ENCODE results near the gene CSK. TPM values are rescaled to one million over a fixed set of nuclear protein-coding genes. Genes with fewer than 3 reads are reported as not detected.

CSK gene
- total RNA-seq, 4 donors from 2014 or later: 37.6 to 47.3 (median 45.4) TPM

DNA sequence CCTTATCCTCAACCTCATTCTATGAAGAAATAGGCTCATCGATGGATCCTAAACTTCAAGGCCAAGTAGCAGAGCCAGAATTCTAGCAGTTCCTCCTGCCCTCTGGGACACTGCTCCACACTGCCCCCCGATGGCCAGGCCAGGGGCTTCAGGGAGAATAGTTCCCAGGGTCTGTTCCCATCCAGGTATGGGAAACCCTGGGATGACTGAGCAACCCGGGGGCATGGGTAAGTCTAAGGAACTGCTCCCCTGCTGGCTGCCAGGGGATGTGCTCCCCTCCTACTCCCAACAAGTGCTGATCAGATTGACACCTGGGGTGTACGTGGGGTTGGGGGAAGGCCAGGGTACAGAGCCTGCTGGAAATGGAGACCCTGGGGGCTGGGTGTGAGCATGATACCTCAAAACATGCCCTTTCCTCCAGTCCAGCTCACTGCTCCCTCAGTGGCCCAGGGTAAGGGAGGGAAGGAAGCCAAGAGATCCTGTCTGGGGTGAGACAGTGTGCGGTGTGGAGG is 53.5 kb downstream of the CSK start:
- WGBS, 2 donors: 37 to 51% methylated on average over 4 to 5 of the region's 5 CpGs
- H3K4me3 ChIP-seq (ENCODE audit: low read depth, poor library complexity, severe bottlenecking): no peak overlapping the region
- no peak for DNase-seq (ENCODE audit: low spot score in 2 of 2)
- TF ChIP-seq, protein P1, sequence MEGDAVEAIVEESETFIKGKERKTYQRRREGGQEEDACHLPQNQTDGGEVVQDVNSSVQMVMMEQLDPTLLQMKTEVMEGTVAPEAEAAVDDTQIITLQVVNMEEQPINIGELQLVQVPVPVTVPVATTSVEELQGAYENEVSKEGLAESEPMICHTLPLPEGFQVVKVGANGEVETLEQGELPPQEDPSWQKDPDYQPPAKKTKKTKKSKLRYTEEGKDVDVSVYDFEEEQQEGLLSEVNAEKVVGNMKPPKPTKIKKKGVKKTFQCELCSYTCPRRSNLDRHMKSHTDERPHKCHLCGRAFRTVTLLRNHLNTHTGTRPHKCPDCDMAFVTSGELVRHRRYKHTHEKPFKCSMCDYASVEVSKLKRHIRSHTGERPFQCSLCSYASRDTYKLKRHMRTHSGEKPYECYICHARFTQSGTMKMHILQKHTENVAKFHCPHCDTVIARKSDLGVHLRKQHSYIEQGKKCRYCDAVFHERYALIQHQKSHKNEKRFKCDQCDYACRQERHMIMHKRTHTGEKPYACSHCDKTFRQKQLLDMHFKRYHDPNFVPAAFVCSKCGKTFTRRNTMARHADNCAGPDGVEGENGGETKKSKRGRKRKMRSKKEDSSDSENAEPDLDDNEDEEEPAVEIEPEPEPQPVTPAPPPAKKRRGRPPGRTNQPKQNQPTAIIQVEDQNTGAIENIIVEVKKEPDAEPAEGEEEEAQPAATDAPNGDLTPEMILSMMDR (IDR thresholded peaks at IDR 0.05): no peak
- TF ChIP-seq POLR2A (IDR thresholded peaks at IDR 0.05): no peak
- intact Hi-C loops (cut with DNase I; ENCODE audit: low total_unique reads): no loop called here

DNA sequence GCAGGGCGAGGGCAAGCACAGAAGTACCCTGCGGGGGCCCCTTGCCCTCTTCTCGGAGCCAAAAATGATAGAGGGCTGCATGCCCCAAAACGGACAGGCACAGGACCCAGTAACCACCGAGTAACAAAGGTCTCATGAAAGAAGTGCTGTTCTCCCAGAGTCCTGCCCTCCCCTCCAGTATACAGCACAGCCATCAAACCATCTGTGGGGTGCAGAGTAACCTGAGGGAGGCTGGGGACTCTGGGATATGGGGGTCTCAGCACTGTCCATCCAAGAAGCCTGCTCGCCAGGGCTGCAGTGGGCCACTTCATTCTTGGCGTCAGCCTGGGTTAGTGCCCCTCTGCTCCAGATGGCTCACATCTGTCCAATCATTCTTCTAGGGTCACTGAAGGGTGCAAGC is 55.0 kb downstream of the CSK start:
- intact Hi-C loops (cut with DNase I; ENCODE audit: low total_unique reads): no loop called here
- no peak for DNase-seq (ENCODE audit: low spot score in 2 of 2)
- TF ChIP-seq, protein P1 (IDR thresholded peaks at IDR 0.05): no peak
- no peak for TF ChIP-seq POLR2A (IDR thresholded peaks at IDR 0.05)
- 85 to 90% methylated on average over 7 of the region's 7 CpGs for WGBS, 2 donors
- H3K4me3 ChIP-seq (ENCODE audit: low read depth, poor library complexity, severe bottlenecking): no peak overlapping the region

DNA sequence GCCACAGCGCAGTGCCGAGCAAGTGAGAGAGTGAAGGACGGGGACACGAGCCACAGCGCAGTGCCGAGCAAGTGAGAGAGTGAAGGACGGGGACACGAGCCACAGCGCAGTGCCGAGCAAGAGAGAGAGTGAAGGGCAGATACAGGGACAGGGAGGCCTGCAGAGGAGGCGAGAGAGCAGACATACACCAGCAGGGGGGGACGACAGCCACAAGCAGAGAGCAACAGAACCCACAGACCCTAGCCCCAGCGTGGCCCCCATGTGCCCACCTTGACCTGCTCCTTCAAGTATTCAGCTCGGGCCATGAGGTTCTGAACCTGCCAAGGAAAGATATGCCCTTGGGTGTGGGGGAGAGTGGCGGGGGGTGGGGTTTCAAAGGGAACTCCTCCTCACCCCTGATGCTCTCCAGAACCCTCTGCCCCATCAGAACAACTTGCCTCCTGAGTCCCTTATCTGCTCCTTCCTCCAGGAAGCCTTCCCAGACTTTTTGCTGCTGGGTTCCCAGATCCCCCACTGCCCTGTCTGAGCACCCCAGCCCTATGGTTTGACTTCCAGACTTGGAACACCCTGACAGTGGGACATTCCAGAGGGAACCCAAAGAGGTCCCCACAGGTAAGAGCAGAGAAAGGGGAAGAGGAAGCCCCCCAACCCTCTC is 55.7 kb downstream of the CSK start:
- TF ChIP-seq, protein P1 (IDR thresholded peaks at IDR 0.05): no peak
- no peak for TF ChIP-seq POLR2A (IDR thresholded peaks at IDR 0.05)
- DNase-seq (ENCODE audit: low spot score in 2 of 2): no peak
- 78 to 86% methylated on average over 15 of the region's 15 CpGs for WGBS, 2 donors
- H3K4me3 ChIP-seq (ENCODE audit: low read depth, poor library complexity, severe bottlenecking): no peak overlapping the region
- intact Hi-C loops (cut with DNase I; ENCODE audit: low total_unique reads): no loop called here

DNA sequence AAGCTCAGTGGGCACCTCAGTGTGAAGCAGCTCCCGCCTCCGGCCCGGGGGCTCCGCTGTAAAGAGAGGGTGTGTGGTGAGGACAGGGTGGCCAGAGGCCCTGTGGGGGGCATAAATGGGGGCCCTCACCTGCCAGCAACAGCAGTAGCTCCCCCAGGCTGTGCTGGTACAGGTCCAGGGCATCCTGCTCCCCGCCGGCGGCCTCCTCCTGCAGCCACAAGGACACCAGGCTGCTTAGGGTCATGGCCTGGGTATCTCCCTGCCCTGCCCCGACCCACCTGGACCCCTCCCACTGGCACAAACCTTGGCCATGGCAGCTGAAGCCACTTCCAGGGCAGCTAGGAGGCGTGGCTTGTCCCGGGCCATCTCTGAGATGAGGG is 56.2 kb downstream of the CSK start:
- intact Hi-C loops (cut with DNase I; ENCODE audit: low total_unique reads): no loop called here
- WGBS, 2 donors: 88 to 97% methylated on average over 7 to 10 of the region's 10 CpGs
- H3K4me3 ChIP-seq (ENCODE audit: low read depth, poor library complexity, severe bottlenecking): no peak overlapping the region
- TF ChIP-seq POLR2A (IDR thresholded peaks at IDR 0.05): no peak
- TF ChIP-seq, protein P1 (IDR thresholded peaks at IDR 0.05): no peak
- no peak for DNase-seq (ENCODE audit: low spot score in 2 of 2)

DNA sequence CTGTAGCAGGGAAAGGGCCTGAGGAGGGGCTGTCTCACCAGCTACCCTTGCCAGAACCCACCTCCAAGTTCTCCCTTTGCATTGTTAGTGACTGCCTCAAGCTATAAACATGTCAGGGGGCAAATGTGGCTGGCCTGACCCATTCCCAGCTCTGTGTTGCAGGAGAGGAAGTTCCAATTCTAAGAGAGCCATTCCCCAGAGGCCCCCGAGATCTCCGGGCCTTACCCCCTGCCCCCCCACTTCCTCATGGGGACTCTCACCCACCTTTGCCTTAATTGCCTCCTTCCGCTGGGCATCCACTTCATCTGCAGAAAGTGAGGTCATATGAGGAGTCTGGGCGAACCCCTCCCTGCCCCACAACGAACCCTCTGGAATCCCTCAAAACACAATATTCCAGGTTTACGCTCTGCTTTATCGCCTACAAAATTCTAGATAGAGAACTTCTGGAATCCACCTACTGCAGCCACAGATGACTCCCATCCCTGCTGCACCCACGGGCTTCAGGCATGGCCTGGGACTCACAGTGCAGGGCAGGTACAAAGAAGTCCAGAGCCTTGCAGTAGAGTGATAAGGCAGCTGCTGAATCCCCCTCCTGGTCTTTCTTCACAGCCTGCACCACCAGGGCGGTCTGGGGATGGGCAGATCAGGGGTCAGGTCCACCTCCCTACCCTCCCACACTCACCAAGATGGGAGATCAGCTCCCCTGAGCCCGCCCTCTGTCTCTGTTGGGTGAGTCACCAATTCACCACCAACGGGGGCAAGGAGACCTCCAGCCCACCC is 57.1 kb downstream of the CSK start:
- no peak overlapping the region for H3K4me3 ChIP-seq (ENCODE audit: low read depth, poor library complexity, severe bottlenecking)
- 88 to 89% methylated on average over 11 of the region's 11 CpGs for WGBS, 2 donors
- TF ChIP-seq POLR2A (IDR thresholded peaks at IDR 0.05): no peak
- TF ChIP-seq, protein P1 (IDR thresholded peaks at IDR 0.05): no peak
- DNase-seq (ENCODE audit: low spot score in 2 of 2): no peak
- intact Hi-C loops (cut with DNase I; ENCODE audit: low total_unique reads): no loop called here
